H1 (cell line): ENCODE data around the gene PRF1. TPM values are rescaled to one million over a fixed set of nuclear protein-coding genes. Genes with fewer than 3 reads are reported as not detected.

Source experiments
- BCL11A ChIP-seq, 2 experiments: IDR thresholded peaks; one replicate each; pipeline ENCODE4 v1.6.1; 2011; ENCODE audit warnings: low read depth in 2 of 2, low read length in 2 of 2, mild to moderate bottlenecking in 2 of 2
- SIN3A ChIP-seq, 2 experiments: IDR thresholded peaks in 1 of 2; conservative IDR thresholded peaks in 1 of 2; 2 replicates each; pipeline ENCODE4 v1.6.1; 2011 to 2012; ENCODE audit warnings: low read length in 2 of 2, improper control_type of control experiment in 1 of 2, low read depth in 1 of 2, mild to moderate bottlenecking in 1 of 2
- SIRT6 ChIP-seq: IDR thresholded peaks from one replicate; pipeline ENCODE4 v1.7.1; 2012; ENCODE audit warnings: low read length, inconsistent platforms
- polyA plus RNA-seq, 7 experiments: library from polyadenylated mRNA; depleted of rRNA in 3 of 7; stranded (reverse) in 5 of 7; unstranded in 2 of 7; fragments of >200 nt in 5 of 7; fragments of 200-250 nt in 2 of 7; gene quantifications; 1 replicate in 5 of 7; 2 replicates in 1 of 7; 4 replicates in 1 of 7; pipeline versions ENCODE4 v1.2.1 to v1.2.3, GENCODE V29; 2011 to 2013; ENCODE audit warnings: missing spikeins in 2 of 7, mixed read lengths in 2 of 7
- total RNA-seq: library from RNA; stranded (reverse); fragmentation: NEBNext Ultra II Directional; extraction: Animal tissue kit (Norgen Biotek cat#: 25700); gene quantifications from 2 replicates; pipeline ENCODE4 v1.2.1, GENCODE V29; 2021

PRF1 gene
- total and polyA plus RNA-seq, 2 of the 8 experiments (the other 6 are each of a cell fraction or from before 2014, with no cell fraction given): 0.15 TPM; not detected in 1

GRCh38 chr10:70599319-70599718 is 3.2 kb downstream of the PRF1 start (continued):
- TF ChIP-seq SIRT6: no peak
- TF ChIP-seq SIN3A (conservative IDR thresholded peaks at IDR 0.05 in 1 of 2, IDR thresholded peaks at IDR 0.05 in 1 of 2; ENCODE audit: low read depth in 1 of 2, low read length in 2 of 2): no peak
- no peak for TF ChIP-seq BCL11A (IDR thresholded peaks at IDR 0.05; ENCODE audit: low read depth in 2 of 2, low read length in 2 of 2)
